Astrocyte (in vitro differentiated cells and primary cell): Measurements from ENCODE around the gene SUSD6. TPM values are rescaled to one million over a fixed set of nuclear protein-coding genes. Genes with fewer than 3 reads are reported as not detected.

ENCODE experiments used
- DNase-seq: peaks from one replicate; pipeline ENCODE4 v3.0.0-alpha.2; 2010; ENCODE audit warnings: low read depth
- FAIRE-seq: peaks from 2 replicates; lab custom pipeline; 2011; peaks lifted over from hg19 to GRCh38; lab: Jason Lieb, UNC
- H2AFZ ChIP-seq: 2 replicates; pipeline ENCODE4 v1.6.0; 2012; ENCODE audit warnings: low read depth, low read length, inconsistent platforms
- H3K27ac ChIP-seq: 2 replicates; pipeline ENCODE4 v1.5.1; 2011; ENCODE audit warnings: low read depth, low read length, inconsistent platforms
- H3K27me3 ChIP-seq: 2 replicates; pipeline ENCODE4 v1.6.0; 2011; ENCODE audit warnings: low read length, inconsistent platforms; ENCODE audit not compliant: insufficient read depth
- H3K36me3 ChIP-seq: 2 replicates; pipeline ENCODE4 v1.5.1; 2011; ENCODE audit warnings: low read length, inconsistent platforms; ENCODE audit not compliant: insufficient read depth
- H3K4me1 ChIP-seq: 2 replicates; pipeline ENCODE4 v1.5.1; 2011; ENCODE audit warnings: low read length, inconsistent platforms; ENCODE audit not compliant: insufficient read depth
- H3K4me2 ChIP-seq: 2 replicates; pipeline ENCODE4 v1.6.0; 2012; ENCODE audit warnings: low read length, inconsistent platforms
- H3K4me3 ChIP-seq: 2 replicates; pipeline ENCODE4 v1.5.1; 2011; ENCODE audit warnings: low read depth, mild to moderate bottlenecking, low read length, inconsistent platforms; ENCODE audit not compliant: insufficient read depth
- H3K79me2 ChIP-seq: 2 replicates; pipeline ENCODE4 v1.6.0; 2012; ENCODE audit warnings: mild to moderate bottlenecking, low read length, inconsistent platforms; ENCODE audit not compliant: insufficient read depth
- H3K9ac ChIP-seq: 2 replicates; pipeline ENCODE4 v1.6.0; 2012; ENCODE audit warnings: mild to moderate bottlenecking, low read length, inconsistent platforms
- H3K9me3 ChIP-seq: 2 replicates; pipeline ENCODE4 v1.5.1; 2012; ENCODE audit warnings: low read depth, mild to moderate bottlenecking, low read length, inconsistent platforms; ENCODE audit not compliant: insufficient read depth
- H4K20me1 ChIP-seq: 2 replicates; pipeline ENCODE4 v1.6.0; 2012; ENCODE audit warnings: low read length, inconsistent platforms; ENCODE audit not compliant: insufficient read depth
- H3K27ac Mint-ChIP-seq: one replicate; pipeline ENCODE4 v1.8.0; 2021; ENCODE audit warnings: mild to moderate bottlenecking, mixed read lengths; ENCODE audit not compliant: unreplicated experiment
- H3K27me3 Mint-ChIP-seq: one replicate; pipeline ENCODE4 v1.8.0; 2021; ENCODE audit warnings: low read depth, mixed read lengths; ENCODE audit not compliant: unreplicated experiment
- H3K36me3 Mint-ChIP-seq: one replicate; pipeline ENCODE4 v1.8.0; 2021; ENCODE audit warnings: low read depth, mixed read lengths; ENCODE audit not compliant: unreplicated experiment
- H3K4me1 Mint-ChIP-seq: one replicate; pipeline ENCODE4 v1.8.0; 2021; ENCODE audit warnings: low read depth, mixed read lengths; ENCODE audit not compliant: unreplicated experiment
- H3K4me3 Mint-ChIP-seq: one replicate; pipeline ENCODE4 v1.8.0; 2021; ENCODE audit warnings: mild to moderate bottlenecking, moderate library complexity, mixed read lengths; ENCODE audit not compliant: unreplicated experiment
- H3K9me3 Mint-ChIP-seq: one replicate; pipeline ENCODE4 v1.8.0; 2021; ENCODE audit warnings: mild to moderate bottlenecking, mixed read lengths; ENCODE audit not compliant: unreplicated experiment
- CTCF ChIP-seq: IDR thresholded peaks from 2 replicates; pipeline ENCODE4 v1.5.1; 2011; ENCODE audit warnings: low read depth, mild to moderate bottlenecking, inconsistent platforms, low read length, moderate library complexity; ENCODE audit not compliant: insufficient read depth
- EZH2 ChIP-seq: IDR thresholded peaks from 2 replicates; pipeline ENCODE4 v1.6.1; 2012; ENCODE audit warnings: mild to moderate bottlenecking, low read length, inconsistent platforms; ENCODE audit not compliant: insufficient read depth
- total RNA-seq: library from RNA; stranded (reverse); gene quantifications from 2 replicates; pipeline ENCODE4 v1.2.1, GENCODE V29; 2021

The SUSD6 gene
- total RNA-seq, 1 donor from 2014 or later = 25.6 TPM

GRCh38 chr14:69661194-69661537 is 49.8 kb downstream of the SUSD6 start:
- no peaks in the 10 kb centered on the region for H3K9me3 ChIP-seq
- H3K4me3 Mint-ChIP-seq = no peak overlapping the region
- DNase-seq (no peak), FAIRE-seq (no peak)
- no peak for TF ChIP-seq CTCF
- TF ChIP-seq EZH2 = no peak
- peaks cover 40% of the 10 kb centered on the region for H3K4me1 Mint-ChIP-seq
- no peaks in the 10 kb centered on the region for H3K27me3 Mint-ChIP-seq
- H3K27me3 ChIP-seq = no peaks in the 10 kb centered on the region
- no peak overlapping the region for H3K9ac ChIP-seq
- peak overlapping the region; percentile 26 for H3K27ac Mint-ChIP-seq
- no peak overlapping the region for H3K4me3 ChIP-seq
- H2AFZ ChIP-seq = no peak overlapping the region
- H4K20me1 ChIP-seq = peaks cover 72% of the 10 kb centered on the region
- no peak overlapping the region for H3K27ac ChIP-seq
- H3K36me3 ChIP-seq = no peaks in the 10 kb centered on the region
- H3K79me2 ChIP-seq = peaks cover 37% of the 10 kb centered on the region
- peaks cover 22% of the 10 kb centered on the region for H3K4me1 ChIP-seq
- no peaks in the 10 kb centered on the region for H3K9me3 Mint-ChIP-seq
- H3K36me3 Mint-ChIP-seq = peaks cover 11% of the 10 kb centered on the region
- no peak overlapping the region for H3K4me2 ChIP-seq

GRCh38 chr14:69662636-69663299 is 51.4 kb downstream of the SUSD6 start:
- no peak for FAIRE-seq
- no peak for DNase-seq
- H3K27ac ChIP-seq = no peak overlapping the region
- no peak overlapping the region for H3K9ac ChIP-seq
- no peaks in the 10 kb centered on the region for H3K9me3 ChIP-seq
- TF ChIP-seq CTCF = no peak
- TF ChIP-seq EZH2 = no peak
- no peak overlapping the region for H2AFZ ChIP-seq
- no peaks in the 10 kb centered on the region for H3K36me3 ChIP-seq
- H3K79me2 ChIP-seq = peaks cover 34% of the 10 kb centered on the region
- Mint-ChIP-seq H3K36me3 (peaks cover 13% of the 10 kb centered on the region), H3K27me3 (no peaks in the 10 kb centered on the region), H3K4me3 (no peak overlapping the region), H3K4me1 (peaks cover 46% of the 10 kb centered on the region), H3K27ac (no peak overlapping the region), H3K9me3 (no peaks in the 10 kb centered on the region)
- H4K20me1 ChIP-seq = peaks cover 68% of the 10 kb centered on the region
- no peak overlapping the region for H3K4me3 ChIP-seq
- no peak overlapping the region for H3K4me2 ChIP-seq
- peaks cover 26% of the 10 kb centered on the region for H3K4me1 ChIP-seq
- no peaks in the 10 kb centered on the region for H3K27me3 ChIP-seq

- no peak for DNase-seq
- no peak overlapping the region for H3K27ac ChIP-seq
Observed at GRCh38 chr14:69663300-69663643, 51.9 kb downstream of the SUSD6 start.

More at GRCh38 chr14:69663300-69663643, 51.9 kb downstream of the SUSD6 start:
- H3K9me3 Mint-ChIP-seq = no peaks in the 10 kb centered on the region
- no peak for FAIRE-seq
- Histone ChIP-seq H4K20me1 (peaks cover 72% of the 10 kb centered on the region), H3K36me3 (no peaks in the 10 kb centered on the region), H3K27me3 (no peaks in the 10 kb centered on the region), H2AFZ (no peak overlapping the region), H3K4me2 (no peak overlapping the region), H3K9me3 (no peaks in the 10 kb centered on the region), H3K79me2 (peaks cover 39% of the 10 kb centered on the region), H3K4me3 (no peak overlapping the region), H3K4me1 (peaks cover 21% of the 10 kb centered on the region), H3K9ac (no peak overlapping the region)
- H3K4me3 Mint-ChIP-seq = no peak overlapping the region
- peaks cover 42% of the 10 kb centered on the region for H3K4me1 Mint-ChIP-seq
- peaks cover 14% of the 10 kb centered on the region for H3K36me3 Mint-ChIP-seq
- no peak overlapping the region for H3K27ac Mint-ChIP-seq
- TF ChIP-seq EZH2 (no peak), CTCF (no peak)
- H3K27me3 Mint-ChIP-seq = no peaks in the 10 kb centered on the region
